Glutamatergic neuron (in vitro differentiated cells): Measurements from ENCODE around the gene SAMD4A. TPM values are rescaled to one million over a fixed set of nuclear protein-coding genes. Genes with fewer than 3 reads are reported as not detected.

Experiments
- DNase-seq: peaks from one replicate; pipeline ENCODE4 v3.0.0; 2022
- H3K27ac Mint-ChIP-seq: one replicate; pipeline ENCODE4 v1.8.0; 2020; ENCODE audit warnings: mild to moderate bottlenecking, mixed read lengths, inconsistent platforms; ENCODE audit not compliant: unreplicated experiment
- H3K27me3 Mint-ChIP-seq: one replicate; pipeline ENCODE4 v1.8.0; 2020; ENCODE audit warnings: mild to moderate bottlenecking, moderate library complexity, mixed read lengths, inconsistent platforms; ENCODE audit not compliant: unreplicated experiment
- H3K36me3 Mint-ChIP-seq: one replicate; pipeline ENCODE4 v1.8.0; 2020; ENCODE audit warnings: mild to moderate bottlenecking, mixed read lengths, inconsistent platforms; ENCODE audit not compliant: unreplicated experiment
- H3K4me1 Mint-ChIP-seq: one replicate; pipeline ENCODE4 v1.8.0; 2020; ENCODE audit warnings: mild to moderate bottlenecking, low read depth, mixed read lengths, inconsistent platforms; ENCODE audit not compliant: unreplicated experiment
- H3K4me3 Mint-ChIP-seq: one replicate; pipeline ENCODE4 v1.8.0; 2020; ENCODE audit warnings: mild to moderate bottlenecking, mixed read lengths, inconsistent platforms; ENCODE audit not compliant: unreplicated experiment
- H3K9me3 Mint-ChIP-seq: one replicate; pipeline ENCODE4 v1.8.0; 2020; ENCODE audit warnings: mild to moderate bottlenecking, moderate library complexity, mixed read lengths, inconsistent platforms; ENCODE audit not compliant: unreplicated experiment
- total RNA-seq: library from RNA; stranded (reverse); fragmentation: NEBNext Ultra II Directional; extraction: Animal tissue kit (Norgen Biotek cat#: 25700); gene quantifications from one replicate; pipeline ENCODE4 v1.2.1, GENCODE V29; 2021; ENCODE audit not compliant: unreplicated experiment
- TF ChIP-seq, protein P1 (sequence below): fragments of 200-600 bp; sonication (generic); IDR thresholded peaks from one replicate; pipeline ENCODE4 v1.5.0; 2021; ENCODE audit not compliant: partially characterized antibody, unreplicated experiment

Gene SAMD4A
- total RNA-seq, 1 donor from 2014 or later: 0.56 TPM

- no peaks in the 10 kb centered on the region for H3K4me1 Mint-ChIP-seq
- H3K36me3 Mint-ChIP-seq: no peaks in the 10 kb centered on the region
- H3K9me3 Mint-ChIP-seq: no peaks in the 10 kb centered on the region
- DNase-seq: no peak
- TF ChIP-seq, protein P1, sequence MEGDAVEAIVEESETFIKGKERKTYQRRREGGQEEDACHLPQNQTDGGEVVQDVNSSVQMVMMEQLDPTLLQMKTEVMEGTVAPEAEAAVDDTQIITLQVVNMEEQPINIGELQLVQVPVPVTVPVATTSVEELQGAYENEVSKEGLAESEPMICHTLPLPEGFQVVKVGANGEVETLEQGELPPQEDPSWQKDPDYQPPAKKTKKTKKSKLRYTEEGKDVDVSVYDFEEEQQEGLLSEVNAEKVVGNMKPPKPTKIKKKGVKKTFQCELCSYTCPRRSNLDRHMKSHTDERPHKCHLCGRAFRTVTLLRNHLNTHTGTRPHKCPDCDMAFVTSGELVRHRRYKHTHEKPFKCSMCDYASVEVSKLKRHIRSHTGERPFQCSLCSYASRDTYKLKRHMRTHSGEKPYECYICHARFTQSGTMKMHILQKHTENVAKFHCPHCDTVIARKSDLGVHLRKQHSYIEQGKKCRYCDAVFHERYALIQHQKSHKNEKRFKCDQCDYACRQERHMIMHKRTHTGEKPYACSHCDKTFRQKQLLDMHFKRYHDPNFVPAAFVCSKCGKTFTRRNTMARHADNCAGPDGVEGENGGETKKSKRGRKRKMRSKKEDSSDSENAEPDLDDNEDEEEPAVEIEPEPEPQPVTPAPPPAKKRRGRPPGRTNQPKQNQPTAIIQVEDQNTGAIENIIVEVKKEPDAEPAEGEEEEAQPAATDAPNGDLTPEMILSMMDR: no peak
- no peak overlapping the region for H3K4me3 Mint-ChIP-seq
- H3K27ac Mint-ChIP-seq: no peak overlapping the region
- H3K27me3 Mint-ChIP-seq: no peaks in the 10 kb centered on the region
Measured at GRCh38 chr14:54577494-54577893, 10.6 kb downstream of the SAMD4A start.

DNA sequence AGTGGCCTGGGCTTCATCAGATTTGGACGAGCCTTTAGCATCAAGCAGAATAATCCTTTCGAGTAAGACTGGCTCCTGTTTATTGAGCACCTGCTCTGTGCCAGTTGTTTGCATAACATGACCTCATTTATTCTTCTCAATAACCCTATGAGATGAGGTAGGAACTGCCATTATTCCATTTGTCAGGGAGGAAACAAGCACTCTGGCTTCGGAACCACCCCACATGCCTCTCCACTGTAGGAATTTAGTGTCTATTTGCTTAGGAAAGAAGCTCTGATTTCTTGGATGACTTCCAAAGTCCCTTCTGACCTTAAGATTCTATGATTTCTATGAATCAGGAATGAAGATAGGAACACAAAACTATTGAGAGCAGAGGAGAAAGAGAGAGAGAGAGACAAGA, 11.0 kb downstream of the SAMD4A start:
- no peaks in the 10 kb centered on the region for H3K36me3 Mint-ChIP-seq
- H3K9me3 Mint-ChIP-seq: no peaks in the 10 kb centered on the region
- no peaks in the 10 kb centered on the region for H3K4me1 Mint-ChIP-seq
- no peak for DNase-seq
- H3K27ac Mint-ChIP-seq: no peak overlapping the region
- TF ChIP-seq, protein P1: no peak
- H3K4me3 Mint-ChIP-seq: no peak overlapping the region
- H3K27me3 Mint-ChIP-seq: no peaks in the 10 kb centered on the region

- no peak for DNase-seq
- Mint-ChIP-seq H3K9me3 (no peaks in the 10 kb centered on the region), H3K4me3 (no peak overlapping the region), H3K4me1 (no peaks in the 10 kb centered on the region), H3K27ac (no peak overlapping the region), H3K36me3 (no peaks in the 10 kb centered on the region), H3K27me3 (no peaks in the 10 kb centered on the region)
- TF ChIP-seq, protein P1: no peak
Measured at GRCh38 chr14:54579621-54580020, 12.7 kb downstream of the SAMD4A start.

DNA sequence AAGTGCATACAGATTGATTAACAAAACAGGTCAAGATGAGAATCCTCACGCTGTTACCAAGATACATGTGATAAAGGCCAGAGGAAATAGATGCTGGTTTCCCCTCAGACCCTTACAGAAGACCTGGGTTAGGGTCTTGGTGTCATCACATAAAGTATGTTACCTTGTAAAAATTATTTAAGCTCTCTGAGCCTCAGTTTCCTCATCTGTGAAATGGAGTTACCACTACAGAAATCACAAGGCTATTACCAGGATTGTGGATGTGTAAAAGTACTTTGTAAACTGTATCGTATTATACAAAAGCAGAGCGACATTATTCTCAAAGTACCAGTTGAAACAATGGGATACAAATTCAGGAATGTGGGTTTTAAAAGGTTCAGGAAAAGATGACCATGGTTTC, 14.0 kb downstream of the SAMD4A start:
- H3K4me3 Mint-ChIP-seq: no peak overlapping the region
- H3K9me3 Mint-ChIP-seq: no peaks in the 10 kb centered on the region
- H3K27me3 Mint-ChIP-seq: no peaks in the 10 kb centered on the region
- TF ChIP-seq, protein P1: no peak
- H3K4me1 Mint-ChIP-seq: no peaks in the 10 kb centered on the region
- H3K27ac Mint-ChIP-seq: no peak overlapping the region
- H3K36me3 Mint-ChIP-seq: no peaks in the 10 kb centered on the region
- DNase-seq: no peak

GRCh38 chr14:54582334-54582733, 15.4 kb downstream of the SAMD4A start:
- no peak for DNase-seq
- H3K9me3 Mint-ChIP-seq: no peaks in the 10 kb centered on the region
- H3K27me3 Mint-ChIP-seq: no peaks in the 10 kb centered on the region
- no peaks in the 10 kb centered on the region for H3K4me1 Mint-ChIP-seq
- no peak overlapping the region for H3K4me3 Mint-ChIP-seq
- TF ChIP-seq, protein P1: no peak
- H3K27ac Mint-ChIP-seq: no peak overlapping the region
- H3K36me3 Mint-ChIP-seq: no peaks in the 10 kb centered on the region
